SJCRH30 (cell line): ENCODE data around the gene SPON1. TPM values are rescaled to one million over a fixed set of nuclear protein-coding genes. Genes with fewer than 3 reads are reported as not detected.
A peak's percentile ranks its signal among the peaks of the same experiment; 100 is the strongest.
"Not testable (repeated sequence)": the region's sequence is repeated elsewhere in the genome, so short reads cannot be mapped to it uniquely, and the experiment has no call there.

Experiments used
- DNase-seq, 2 experiments: peaks; one replicate each; pipeline ENCODE4 v3.0.0-alpha.2; 2015 to 2020
- H3K27ac ChIP-seq: fragments of 250-450 bp; sonication (Bioruptor Pico); 2 replicates; pipeline ENCODE4 v1.5.1; 2020; ENCODE audit warnings: mild to moderate bottlenecking, moderate library complexity
- H3K27me3 ChIP-seq: fragments of 250-450 bp; sonication (Bioruptor Pico); 2 replicates; pipeline ENCODE4 v1.5.1; 2020; ENCODE audit warnings: mild to moderate bottlenecking, moderate library complexity
- H3K36me3 ChIP-seq: fragments of 250-450 bp; sonication (Bioruptor Pico); 2 replicates; pipeline ENCODE4 v1.5.1; 2020; ENCODE audit warnings: mild to moderate bottlenecking, moderate library complexity
- H3K4me1 ChIP-seq: fragments of 250-450 bp; sonication (Bioruptor Pico); 2 replicates; pipeline ENCODE4 v1.5.1; 2020; ENCODE audit warnings: mild to moderate bottlenecking, moderate library complexity
- H3K4me3 ChIP-seq: fragments of 250-450 bp; sonication (Bioruptor Pico); 2 replicates; pipeline ENCODE4 v1.5.1; 2020; ENCODE audit warnings: mild to moderate bottlenecking, moderate library complexity
- H3K9me3 ChIP-seq: fragments of 250-450 bp; sonication (Bioruptor Pico); replicated peaks from 2 replicates; pipeline ENCODE4 v1.5.1; 2020; ENCODE audit warnings: mild to moderate bottlenecking, moderate library complexity
- total RNA-seq: library from RNA; depleted of rRNA; stranded (reverse); fragments of >200 nt; shearing (Covaris generic); gene quantifications from 2 replicates; pipeline ENCODE4 v1.2.3, GENCODE V29; 2014

The SPON1 gene
- total RNA-seq, 1 experiment from 2014 or later: not detected

DNA sequence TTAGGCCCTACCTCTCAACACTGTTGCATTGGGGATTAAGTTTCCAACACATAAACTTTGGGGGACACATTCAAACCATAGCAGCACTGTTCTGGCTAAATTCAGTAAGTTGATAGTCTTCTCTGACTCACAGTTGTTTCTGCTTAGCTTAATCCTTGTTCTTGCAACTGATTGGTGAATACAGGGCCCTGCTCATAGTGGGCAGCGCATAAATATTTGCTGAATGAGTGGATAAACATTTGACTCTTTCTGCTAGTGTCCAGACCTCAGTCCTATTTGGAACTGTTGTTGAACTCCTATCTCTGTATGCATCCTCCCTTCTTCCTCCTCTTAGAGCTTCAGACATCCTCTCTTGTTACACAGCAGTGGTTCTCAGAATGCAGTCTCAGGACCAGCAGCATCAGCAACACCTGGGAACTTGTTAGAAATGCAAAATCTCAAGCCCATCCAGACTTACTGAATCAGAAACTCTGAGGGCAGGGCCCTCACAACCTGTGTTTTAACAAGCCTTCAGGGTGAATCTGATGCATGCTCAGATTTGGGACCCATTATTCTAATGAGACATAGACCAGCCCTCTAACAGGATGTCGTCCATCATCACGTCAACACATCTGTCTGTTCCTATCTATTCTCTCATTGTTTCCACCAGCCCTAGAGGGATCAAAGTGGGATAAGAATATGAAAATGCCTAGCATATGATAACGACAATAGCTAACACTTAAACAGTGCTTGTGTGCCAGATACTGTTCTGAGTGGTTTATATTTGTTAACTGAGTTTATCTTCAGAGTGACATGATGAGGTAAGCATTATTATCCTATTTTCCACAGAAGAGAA is 22.3 kb downstream of the SPON1 start:
- DNase-seq: no peak
- Histone ChIP-seq H3K4me1 (no peaks in the 10 kb centered on the region), H3K27me3 (no peaks in the 10 kb centered on the region), H3K36me3 (no peaks in the 10 kb centered on the region), H3K9me3 (no peaks in the 10 kb centered on the region), H3K27ac (no peak overlapping the region), H3K4me3 (no peak overlapping the region)

DNA sequence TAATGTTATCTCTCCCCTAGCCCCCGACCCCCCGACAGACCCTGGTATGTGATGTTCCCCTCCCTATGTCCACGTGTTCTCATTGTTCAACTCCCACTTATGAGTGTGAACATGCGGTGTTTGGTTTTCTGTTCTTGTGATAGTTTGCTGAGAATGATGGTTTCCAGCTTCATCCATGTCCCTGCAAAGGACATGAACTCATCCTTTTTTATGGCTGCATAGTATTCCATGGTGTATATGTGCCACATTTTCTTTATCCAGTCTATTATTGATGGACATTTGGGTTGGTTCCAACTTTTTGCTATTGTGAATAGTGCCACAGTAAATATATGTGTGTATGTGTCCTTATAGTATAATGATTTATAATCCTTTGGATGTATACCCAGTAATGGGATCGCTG is 24.2 kb downstream of the SPON1 start:
- H3K4me1 ChIP-seq, H3K27ac ChIP-seq, H3K27me3 ChIP-seq, DNase-seq, H3K4me3 ChIP-seq, H3K9me3 ChIP-seq, H3K36me3 ChIP-seq: not testable (repeated sequence)

DNA sequence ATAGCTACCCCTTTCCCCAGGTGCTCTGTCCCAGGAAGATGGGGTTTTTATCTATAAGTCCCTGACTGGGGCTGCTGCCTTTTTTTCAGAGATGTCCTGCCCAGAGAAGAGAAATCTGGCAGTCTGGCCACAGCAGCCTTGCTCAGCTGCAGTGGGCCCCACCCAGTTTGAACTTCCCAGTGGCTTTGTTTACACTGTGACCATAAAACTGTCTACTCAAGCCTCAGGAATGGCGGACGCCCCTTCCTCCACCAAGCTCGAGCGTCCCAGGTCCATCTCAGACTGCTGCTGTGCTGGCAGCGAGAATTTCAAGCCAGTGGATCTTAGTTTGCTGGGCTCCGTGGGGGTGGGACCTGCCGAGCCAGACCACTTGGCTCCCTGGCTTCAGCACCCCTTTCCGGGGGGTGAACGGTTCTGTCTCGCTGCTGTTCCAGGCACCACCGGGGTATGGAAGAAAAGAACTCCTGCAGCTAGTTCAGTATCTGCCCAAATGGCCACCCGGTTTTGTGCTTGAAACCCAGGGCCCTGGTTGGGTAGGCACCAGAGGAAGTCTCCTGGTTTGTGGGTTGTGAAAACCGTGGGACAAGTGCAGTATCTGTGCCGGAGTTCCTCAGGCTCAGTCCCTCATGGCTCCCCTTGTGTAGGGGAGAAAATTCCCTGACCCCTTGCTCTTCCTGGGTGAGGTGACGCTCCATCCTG is 29.8 kb downstream of the SPON1 start:
- H3K4me3 ChIP-seq, H3K4me1 ChIP-seq, DNase-seq, H3K27me3 ChIP-seq, H3K36me3 ChIP-seq, H3K27ac ChIP-seq, H3K9me3 ChIP-seq: not testable (repeated sequence)

DNA sequence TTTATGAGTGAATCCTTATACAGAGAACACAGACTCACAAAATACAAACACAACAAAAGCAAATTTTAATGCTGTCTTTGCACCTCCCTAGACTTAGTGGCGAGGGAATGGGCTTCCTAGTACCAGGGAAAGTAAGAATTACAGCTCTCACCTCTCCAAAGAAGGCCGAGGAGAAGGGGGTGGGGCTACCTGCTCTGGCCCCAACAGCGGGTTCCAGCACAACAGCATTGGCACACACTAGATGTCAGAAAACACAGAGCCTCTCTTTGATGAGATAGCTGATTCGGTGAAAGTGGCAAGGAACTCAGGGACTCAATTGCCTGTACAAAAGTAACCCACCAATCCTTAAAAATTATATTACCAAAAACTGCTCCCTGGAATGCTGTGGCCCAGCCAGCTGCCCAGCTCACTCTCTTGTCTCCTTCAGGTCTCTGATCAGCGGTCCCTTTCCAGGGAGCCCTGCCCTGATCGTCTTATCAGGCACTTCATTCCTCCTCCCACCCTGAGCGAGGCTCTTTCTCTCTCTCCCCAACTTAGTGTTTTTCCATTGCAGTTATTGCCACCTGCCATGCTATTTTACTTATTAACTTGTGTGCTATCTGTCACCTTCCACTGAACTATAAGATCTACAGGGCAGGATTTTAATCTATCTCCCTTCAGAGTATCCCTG is 30.7 kb downstream of the SPON1 start:
- H3K36me3 ChIP-seq: no peaks in the 10 kb centered on the region
- H3K9me3 ChIP-seq: no peaks in the 10 kb centered on the region
- H3K27ac ChIP-seq: no peak overlapping the region
- no peak for DNase-seq
- H3K27me3 ChIP-seq: 0 out of 2 replicates have a peak, but pooled peaks cover 4% of the 10 kb centered on the region
- H3K4me3 ChIP-seq: no peak overlapping the region
- H3K4me1 ChIP-seq: no peaks in the 10 kb centered on the region

DNA sequence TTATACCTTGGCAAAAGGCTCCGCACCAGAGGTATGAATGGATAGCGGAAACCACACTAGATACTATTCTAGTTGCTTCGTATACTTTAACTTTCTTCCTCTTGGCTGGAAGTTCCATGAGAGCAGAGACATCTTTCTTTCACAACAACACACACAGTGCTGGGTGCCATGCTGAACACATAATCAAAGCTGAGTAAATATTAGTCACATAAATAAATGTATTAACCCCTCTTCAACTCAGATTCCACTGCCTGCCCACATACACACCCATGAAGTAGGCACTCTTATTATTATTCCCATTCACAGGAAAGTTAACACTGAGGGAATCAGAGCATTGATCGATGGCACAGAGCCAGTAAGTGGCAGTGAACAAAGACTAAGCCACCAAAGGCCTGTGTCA is 35.4 kb downstream of the SPON1 start:
- no peak overlapping the region for H3K4me3 ChIP-seq
- H3K9me3 ChIP-seq: no peaks in the 10 kb centered on the region
- no peak for DNase-seq
- H3K27me3 ChIP-seq: 0 out of 2 replicates have a peak, but pooled peaks cover 2% of the 10 kb centered on the region
- H3K36me3 ChIP-seq: no peaks in the 10 kb centered on the region
- no peaks in the 10 kb centered on the region for H3K4me1 ChIP-seq
- no peak overlapping the region for H3K27ac ChIP-seq

- Histone ChIP-seq H3K27me3 (no peaks in the 10 kb centered on the region), H3K4me1 (no peaks in the 10 kb centered on the region), H3K36me3 (no peaks in the 10 kb centered on the region), H3K4me3 (no peak overlapping the region), H3K9me3 (no peaks in the 10 kb centered on the region), H3K27ac (no peak overlapping the region)
- no peak for DNase-seq
These were observed 37.2 kb downstream of the SPON1 start for GRCh38 chr11:13999704-14000103.

DNA sequence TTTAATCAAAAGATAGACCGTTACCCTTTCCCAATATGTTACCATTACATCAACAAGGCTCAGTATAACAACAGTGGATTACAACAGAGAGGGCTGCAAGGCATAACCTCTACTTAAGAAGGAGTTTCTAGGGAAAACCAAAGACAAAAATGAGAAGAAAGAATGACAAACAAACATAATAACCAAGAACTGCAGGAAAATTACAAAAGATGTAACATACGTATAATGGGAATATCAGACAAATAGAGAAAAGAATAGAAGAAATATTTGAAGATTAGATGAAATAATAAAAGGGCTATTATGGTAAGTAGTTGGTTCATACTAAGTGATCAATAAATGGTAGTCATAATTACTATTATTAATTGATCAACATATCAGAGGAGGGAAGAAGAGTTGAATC is 39.1 kb downstream of the SPON1 start:
- no peak overlapping the region for H3K27ac ChIP-seq
- no peak for DNase-seq
- no peaks in the 10 kb centered on the region; the same call in 1 of the 2 replicates for H3K27me3 ChIP-seq
- H3K4me1 ChIP-seq: no peaks in the 10 kb centered on the region
- H3K9me3 ChIP-seq: 0 out of 2 replicates have a peak, but pooled peaks cover 2% of the 10 kb centered on the region
- no peaks in the 10 kb centered on the region for H3K36me3 ChIP-seq
- H3K4me3 ChIP-seq: no peak overlapping the region

- no peak overlapping the region for H3K27ac ChIP-seq
- DNase-seq: no peak
- no peaks in the 10 kb centered on the region for H3K36me3 ChIP-seq
- H3K4me1 ChIP-seq: no peaks in the 10 kb centered on the region
- 0 out of 2 replicates have a peak, but pooled peaks cover 2% of the 10 kb centered on the region for H3K9me3 ChIP-seq
- H3K4me3 ChIP-seq: no peak overlapping the region
- H3K27me3 ChIP-seq: no peaks in the 10 kb centered on the region; the same call in 1 of the 2 replicates
These were observed 45.0 kb downstream of the SPON1 start for GRCh38 chr11:14007566-14007965.

DNA sequence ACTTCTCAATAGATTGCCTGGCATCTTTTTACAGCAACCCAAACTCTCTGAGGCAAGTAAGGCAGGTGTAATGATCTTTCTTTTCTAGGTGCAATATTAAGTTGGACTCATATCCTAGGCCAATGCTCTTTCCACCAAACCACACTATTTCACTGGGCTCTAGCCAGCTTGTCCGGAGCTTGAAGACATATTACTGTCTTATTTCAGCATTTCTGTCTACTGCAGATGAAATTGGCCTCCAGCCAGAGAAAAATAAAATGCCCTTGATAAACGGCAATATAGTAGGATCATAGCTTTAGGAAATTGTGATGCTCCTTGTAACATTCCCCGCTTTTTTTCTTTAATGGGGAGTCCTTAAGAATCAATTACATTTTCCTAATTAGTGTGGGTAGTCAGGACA is 48.1 kb downstream of the SPON1 start:
- no peaks in the 10 kb centered on the region for H3K9me3 ChIP-seq
- no peak overlapping the region for H3K27ac ChIP-seq
- no peaks in the 10 kb centered on the region for H3K36me3 ChIP-seq
- H3K4me3 ChIP-seq: no peak overlapping the region
- no peak for DNase-seq
- H3K4me1 ChIP-seq: no peaks in the 10 kb centered on the region
- H3K27me3 ChIP-seq: no peaks in the 10 kb centered on the region; the same call in 1 of the 2 replicates

- no peak overlapping the region for H3K27ac ChIP-seq
- no peaks in the 10 kb centered on the region for H3K4me1 ChIP-seq
- H3K36me3 ChIP-seq: no peaks in the 10 kb centered on the region
- no peak for DNase-seq
- no peaks in the 10 kb centered on the region for H3K9me3 ChIP-seq
- H3K4me3 ChIP-seq: no peak overlapping the region
- no peaks in the 10 kb centered on the region for H3K27me3 ChIP-seq
These were observed 50.3 kb downstream of the SPON1 start for GRCh38 chr11:14012846-14013245.

DNA sequence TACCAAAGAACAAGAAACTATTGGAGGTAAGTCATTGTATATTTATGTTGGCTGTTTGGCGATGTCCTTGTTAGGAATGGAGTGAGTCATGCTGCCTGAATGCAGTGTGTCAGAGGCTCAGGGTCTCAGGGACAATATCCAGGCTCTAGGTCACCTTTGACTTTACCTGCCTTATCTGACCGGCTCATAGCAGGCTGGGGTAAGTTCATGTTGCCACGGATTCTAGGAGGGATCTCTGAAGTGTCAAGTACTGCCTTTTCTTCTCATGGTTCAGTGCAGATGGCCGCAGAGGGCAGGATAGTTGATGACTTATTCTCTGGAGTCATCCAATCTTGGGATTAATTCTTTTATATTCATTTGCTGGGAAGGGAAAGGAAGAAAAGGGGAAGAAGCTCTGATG is 53.2 kb downstream of the SPON1 start:
- Histone ChIP-seq H3K27me3 (no peaks in the 10 kb centered on the region), H3K36me3 (no peaks in the 10 kb centered on the region), H3K4me1 (no peaks in the 10 kb centered on the region), H3K27ac (no peak overlapping the region), H3K9me3 (0 out of 2 replicates have a peak, but pooled peaks cover 3% of the 10 kb centered on the region), H3K4me3 (no peak overlapping the region)
- DNase-seq: peak in 1 of 2 experiments; percentile 6

GRCh38 chr11:14018441-14018840 is 55.9 kb downstream of the SPON1 start:
- peaks cover 3% of the 10 kb centered on the region; the same call in 1 of the 2 replicates for H3K9me3 ChIP-seq
- DNase-seq: no peak
- H3K4me1 ChIP-seq: no peaks in the 10 kb centered on the region
- no peak overlapping the region for H3K4me3 ChIP-seq
- H3K36me3 ChIP-seq: no peaks in the 10 kb centered on the region
- no peaks in the 10 kb centered on the region for H3K27me3 ChIP-seq
- H3K27ac ChIP-seq: no peak overlapping the region

GRCh38 chr11:14021738-14022137 is 59.2 kb downstream of the SPON1 start:
- Histone ChIP-seq H3K4me3 (no peak overlapping the region), H3K4me1 (no peaks in the 10 kb centered on the region), H3K27ac (no peak overlapping the region), H3K36me3 (no peaks in the 10 kb centered on the region), H3K9me3 (peaks cover 3% of the 10 kb centered on the region; the same call in 1 of the 2 replicates), H3K27me3 (no peaks in the 10 kb centered on the region)
- DNase-seq: no peak

- Histone ChIP-seq H3K9me3 (peaks cover 3% of the 10 kb centered on the region; the same call in 1 of the 2 replicates), H3K27ac (no peak overlapping the region), H3K27me3 (no peaks in the 10 kb centered on the region), H3K4me1 (no peaks in the 10 kb centered on the region), H3K4me3 (no peak overlapping the region), H3K36me3 (no peaks in the 10 kb centered on the region)
- DNase-seq: no peak
These were observed 59.7 kb downstream of the SPON1 start for GRCh38 chr11:14022251-14022650.

GRCh38 chr11:14022821-14023220 is 60.3 kb downstream of the SPON1 start:
- no peak overlapping the region for H3K4me3 ChIP-seq
- no peak for DNase-seq
- H3K4me1 ChIP-seq: no peaks in the 10 kb centered on the region
- no peaks in the 10 kb centered on the region for H3K27me3 ChIP-seq
- H3K36me3 ChIP-seq: no peaks in the 10 kb centered on the region
- no peak overlapping the region for H3K27ac ChIP-seq
- peaks cover 3% of the 10 kb centered on the region; the same call in 1 of the 2 replicates for H3K9me3 ChIP-seq
